Measurements from ENCODE around the gene SERPINA9.
"Not testable (repeated sequence)": the region's sequence is repeated elsewhere in the genome, so short reads cannot be mapped to it uniquely, and the experiment has no call there.

Gene SERPINA9

DNA sequence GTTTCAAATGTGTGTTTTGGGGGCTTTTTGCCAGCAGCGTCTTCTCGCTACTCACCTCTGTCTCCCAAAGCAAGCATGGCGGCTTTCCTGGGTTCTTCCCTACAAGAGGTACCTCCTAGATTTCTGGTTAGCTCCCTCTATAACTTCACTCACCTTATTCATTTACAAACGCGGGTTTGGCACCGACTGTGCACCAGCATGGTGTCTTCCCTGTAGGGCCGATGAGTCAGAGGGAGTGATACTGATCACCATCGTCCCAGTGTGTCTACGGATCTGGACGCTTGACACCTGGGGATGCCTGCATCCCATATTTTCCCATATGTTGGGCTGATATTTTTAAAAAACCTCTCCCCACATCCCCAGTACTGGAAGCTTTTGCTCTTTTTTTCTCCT, 41.2 kb upstream of the SERPINA9 start:
- FAIRE-seq (no peak), DNase-seq (ENCODE audit: insufficient read length, low spot score) (no peak)
- TF ChIP-seq, protein P1, sequence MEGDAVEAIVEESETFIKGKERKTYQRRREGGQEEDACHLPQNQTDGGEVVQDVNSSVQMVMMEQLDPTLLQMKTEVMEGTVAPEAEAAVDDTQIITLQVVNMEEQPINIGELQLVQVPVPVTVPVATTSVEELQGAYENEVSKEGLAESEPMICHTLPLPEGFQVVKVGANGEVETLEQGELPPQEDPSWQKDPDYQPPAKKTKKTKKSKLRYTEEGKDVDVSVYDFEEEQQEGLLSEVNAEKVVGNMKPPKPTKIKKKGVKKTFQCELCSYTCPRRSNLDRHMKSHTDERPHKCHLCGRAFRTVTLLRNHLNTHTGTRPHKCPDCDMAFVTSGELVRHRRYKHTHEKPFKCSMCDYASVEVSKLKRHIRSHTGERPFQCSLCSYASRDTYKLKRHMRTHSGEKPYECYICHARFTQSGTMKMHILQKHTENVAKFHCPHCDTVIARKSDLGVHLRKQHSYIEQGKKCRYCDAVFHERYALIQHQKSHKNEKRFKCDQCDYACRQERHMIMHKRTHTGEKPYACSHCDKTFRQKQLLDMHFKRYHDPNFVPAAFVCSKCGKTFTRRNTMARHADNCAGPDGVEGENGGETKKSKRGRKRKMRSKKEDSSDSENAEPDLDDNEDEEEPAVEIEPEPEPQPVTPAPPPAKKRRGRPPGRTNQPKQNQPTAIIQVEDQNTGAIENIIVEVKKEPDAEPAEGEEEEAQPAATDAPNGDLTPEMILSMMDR (IDR thresholded peaks at IDR 0.05; ENCODE audit: insufficient read depth, missing control alignments) = no peak

DNA sequence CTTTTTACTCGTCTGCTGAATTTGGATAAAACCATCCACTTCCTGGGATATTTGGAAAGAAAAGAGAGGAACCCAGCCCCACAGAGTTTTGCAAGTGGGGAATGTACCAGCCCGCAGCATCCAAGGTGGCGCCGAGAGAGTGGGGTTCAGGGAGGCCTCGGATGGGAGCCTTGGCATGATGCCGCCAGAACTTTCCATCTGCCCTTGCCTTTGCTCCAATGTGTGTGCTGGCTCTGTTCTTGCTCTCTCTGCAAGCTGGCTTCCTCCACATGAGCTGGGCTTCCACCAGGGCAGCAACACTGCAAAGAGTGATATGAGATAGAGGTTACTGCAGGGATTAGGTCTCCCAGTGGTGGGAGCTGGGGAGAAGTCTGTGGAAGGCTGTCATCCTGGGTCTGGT, 39.9 kb upstream of the SERPINA9 start:
- DNase-seq (ENCODE audit: insufficient read length, low spot score) = no peak
- FAIRE-seq = no peak
- TF ChIP-seq, protein P1 (IDR thresholded peaks at IDR 0.05; ENCODE audit: insufficient read depth, missing control alignments) = no peak

DNA sequence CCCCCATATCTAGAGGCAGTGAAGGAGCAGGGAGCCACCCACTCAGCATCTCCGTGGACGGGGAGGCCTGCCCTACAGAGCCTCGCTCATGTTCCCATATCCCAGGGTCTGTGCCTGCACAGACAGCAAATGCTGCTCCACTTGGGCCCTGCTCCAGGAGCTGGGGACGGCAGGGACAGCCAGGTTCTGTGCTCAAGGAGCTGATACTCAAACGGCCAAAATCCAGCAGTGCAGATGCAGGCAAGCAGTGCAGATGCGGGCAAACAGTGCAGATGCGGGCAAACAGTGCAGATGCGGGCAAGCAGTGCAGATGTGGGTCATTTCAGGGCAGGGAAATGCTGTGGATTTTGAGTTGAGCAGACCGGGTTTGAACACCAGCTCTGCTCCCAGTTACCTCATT, 39.4 kb upstream of the SERPINA9 start:
- FAIRE-seq = no peak

DNA sequence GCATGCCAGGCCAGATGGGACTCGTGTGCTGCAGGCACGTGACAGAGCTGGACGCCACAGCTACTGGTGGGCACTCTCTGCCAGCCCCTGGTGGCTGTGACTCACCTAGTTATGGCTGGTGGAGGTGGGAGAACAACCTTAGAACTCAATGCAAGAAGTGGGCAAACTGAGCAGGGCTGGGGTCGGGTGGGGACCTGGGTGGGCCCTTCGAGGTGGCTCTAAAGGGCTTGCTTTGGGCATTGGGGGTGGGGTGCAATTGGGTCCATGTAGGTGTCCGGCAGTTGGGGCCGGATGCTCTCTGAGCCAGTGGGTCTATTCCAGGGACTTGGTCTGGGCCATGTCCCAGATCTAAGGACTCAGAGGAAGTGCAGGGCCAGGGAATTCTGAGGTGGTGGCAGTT, 38.4 kb upstream of the SERPINA9 start:
- no peak for FAIRE-seq
- TF ChIP-seq, protein P1 (IDR thresholded peaks at IDR 0.05; ENCODE audit: insufficient read depth, missing control alignments) = no peak
- no peak for DNase-seq (ENCODE audit: insufficient read length, low spot score)

More for the DNA sequence above, 39.4 kb upstream of the SERPINA9 start:
- TF ChIP-seq, protein P1 (IDR thresholded peaks at IDR 0.05; ENCODE audit: insufficient read depth, missing control alignments) = no peak
- DNase-seq (ENCODE audit: insufficient read length, low spot score) = no peak

DNA sequence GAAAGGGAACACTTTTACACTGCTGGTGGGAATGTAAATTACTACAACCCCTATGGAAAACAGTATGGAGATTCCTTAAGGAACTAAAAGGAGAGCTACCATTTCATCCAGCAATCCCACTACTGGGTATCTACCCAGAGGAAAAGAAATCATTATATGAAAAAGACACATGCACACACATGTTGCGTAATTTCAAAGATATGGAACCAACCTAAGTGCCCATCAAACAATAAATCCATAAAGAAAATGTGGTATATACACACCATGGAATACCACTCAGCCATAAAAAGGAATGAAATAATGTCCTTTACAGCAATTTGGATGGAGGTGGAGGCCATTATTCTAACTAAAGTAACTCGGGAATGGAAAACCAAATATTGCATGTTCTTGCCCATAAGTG, 34.5 kb upstream of the SERPINA9 start:
- DNase-seq (ENCODE audit: insufficient read length, low spot score); FAIRE-seq: not testable (repeated sequence)

DNA sequence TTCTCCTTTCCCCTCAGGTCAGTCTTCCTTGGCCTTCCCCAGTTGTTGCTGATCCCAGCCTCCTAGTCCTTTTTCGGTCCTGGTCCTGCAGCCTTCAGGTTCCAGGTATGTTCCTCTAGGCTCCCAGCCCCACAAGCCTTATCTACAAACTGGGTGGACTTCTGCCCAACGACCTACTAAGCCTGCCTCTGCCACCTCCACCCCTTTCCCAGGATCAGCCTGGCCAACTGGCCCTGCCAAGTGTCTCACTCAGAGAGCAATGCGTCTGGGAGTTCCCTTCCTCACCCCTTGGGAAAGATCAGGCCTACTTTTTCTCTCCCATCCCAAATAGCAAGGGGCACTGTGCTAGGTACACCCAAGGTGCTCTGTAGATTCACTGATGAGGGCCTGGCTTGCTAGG, 33.4 kb upstream of the SERPINA9 start, which contains the start of gene SERPINA12:
Gene SERPINA12 (minus strand): TSS at position 114 of the 400 bp plus-strand sequence. CDS start 11,072 bp downstream, outside the sequence.
- TF ChIP-seq, protein P1 (IDR thresholded peaks at IDR 0.05; ENCODE audit: insufficient read depth, missing control alignments) = no peak
- FAIRE-seq (no peak), DNase-seq (ENCODE audit: insufficient read length, low spot score) (no peak)

DNA sequence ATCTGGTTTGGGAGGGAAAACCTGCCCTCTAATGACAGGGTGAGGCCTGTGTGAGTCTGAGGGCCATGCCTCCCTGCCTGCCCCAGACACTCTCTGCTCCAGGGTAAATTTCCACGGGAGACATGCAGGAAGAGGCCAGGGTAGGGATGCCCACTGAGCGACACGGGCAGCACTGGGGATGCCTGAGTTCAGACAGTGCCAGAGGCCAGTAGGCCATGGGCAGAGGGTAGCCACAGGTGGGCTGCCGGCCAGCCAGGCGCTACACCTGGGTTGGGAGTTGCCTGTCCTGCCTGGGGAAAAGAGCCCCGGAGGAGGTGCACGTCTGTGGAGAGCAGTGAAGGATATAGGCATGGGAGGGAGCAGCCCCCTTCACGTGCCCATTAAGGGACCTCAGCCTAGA, 29.6 kb upstream of the SERPINA9 start:
- TF ChIP-seq, protein P1 (IDR thresholded peaks at IDR 0.05; ENCODE audit: insufficient read depth, missing control alignments) = no peak
- FAIRE-seq = no peak
- DNase-seq (ENCODE audit: insufficient read length, low spot score) = no peak

DNA sequence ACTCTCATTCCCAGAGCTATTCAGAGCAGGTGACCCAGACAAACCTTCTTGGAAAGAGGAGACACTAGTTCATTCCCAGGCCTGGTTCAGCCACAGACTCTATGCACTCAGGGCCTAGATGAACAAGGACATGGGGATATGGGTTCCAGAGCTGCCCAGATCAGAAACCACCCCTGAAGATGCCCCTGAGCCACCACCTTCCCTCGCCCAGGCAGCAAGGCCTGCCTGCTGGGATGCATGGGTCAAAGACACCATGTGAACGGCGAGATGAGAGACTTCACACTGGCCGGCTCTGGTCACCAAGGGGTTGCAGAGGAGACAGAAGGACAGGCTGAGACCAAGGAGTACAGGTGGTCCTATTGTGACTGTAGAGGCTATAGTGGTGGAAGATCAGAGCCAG, 29.2 kb upstream of the SERPINA9 start:
- TF ChIP-seq, protein P1 (IDR thresholded peaks at IDR 0.05; ENCODE audit: insufficient read depth, missing control alignments) = no peak
- no peak for FAIRE-seq

More for the DNA sequence above, 29.2 kb upstream of the SERPINA9 start:
- DNase-seq (ENCODE audit: insufficient read length, low spot score) = no peak

Measured in D721Med (cell line).